Tibial nerve (tissue), 4 donors: ENCODE data around the gene TGIF2. TPM values are rescaled to one million over a fixed set of nuclear protein-coding genes. Genes with fewer than 3 reads are reported as not detected.

ENCODE experiments used
- DNase-seq, 2 donors: peaks; one replicate each; pipeline ENCODE4 v3.0.0-alpha.2; 2019; ENCODE audit warnings: low spot score in 2 of 2
- H3K27ac ChIP-seq, 4 donors: fragments of 200-600 bp; sonication (generic) in 3 of 4; one replicate each; pipeline ENCODE4 v1.5.1; 2017 to 2019; ENCODE audit warnings: mild to moderate bottlenecking in 1 of 4
- H3K27me3 ChIP-seq, 2 donors: fragments of 200-600 bp; sonication (generic) in 1 of 2; one replicate each; pipeline versions ENCODE4 v1.5.1 to v1.6.0; 2017 to 2019
- H3K36me3 ChIP-seq, 3 donors: fragments of 200-600 bp; sonication (generic); one replicate each; pipeline ENCODE4 v1.5.1; 2018 to 2019
- H3K4me1 ChIP-seq, 4 donors: fragments of 200-600 bp; sonication (generic) in 3 of 4; one replicate each; pipeline ENCODE4 v1.5.1; 2017 to 2019
- H3K4me3 ChIP-seq, 4 donors: fragments of 200-600 bp; sonication (generic) in 3 of 4; one replicate each; pipeline ENCODE4 v1.5.1; 2017 to 2019; ENCODE audit warnings: mild to moderate bottlenecking in 1 of 4, moderate library complexity in 1 of 4
- H3K9me3 ChIP-seq, 4 donors: fragments of 200-600 bp; sonication (generic) in 3 of 4; one replicate each; pipeline ENCODE4 v1.5.1; 2017 to 2019
- CTCF ChIP-seq, 5 experiments: fragments of 200-600 bp in 3 of 5; fragments of 450-650 bp in 2 of 5; sonication (generic) in 3 of 5; IDR thresholded peaks; one replicate each; pipeline ENCODE4 v1.5.1; 2016 to 2019; ENCODE audit warnings: antibody characterized with exemption in 5 of 5, mild to moderate bottlenecking in 3 of 5, moderate library complexity in 2 of 5
- EP300 ChIP-seq, 2 donors: sonication (generic); formaldehyde crosslinking; IDR thresholded peaks; one replicate each; pipeline ENCODE4 v1.6.1; 2017; ENCODE audit warnings: antibody characterized with exemption in 2 of 2, mild to moderate bottlenecking in 1 of 2
- POLR2A ChIP-seq, 2 donors: fragments of 450-650 bp; IDR thresholded peaks; one replicate each; pipeline ENCODE4 v1.6.1; 2017; ENCODE audit warnings: antibody characterized with exemption in 2 of 2, mild to moderate bottlenecking in 2 of 2, moderate library complexity in 2 of 2
- WGBS, 2 donors: methylation state at CpG; one replicate each; pipeline ENCODE4 v1.1.5; 2018; 5-methylcytosine and 5-hydroxymethylcytosine counted together
- total RNA-seq, 4 donors: library from RNA; depleted of rRNA; stranded (reverse); fragments of >200 nt; gene quantifications; one replicate each; pipeline ENCODE4 v1.1.0, GENCODE V29; 2016

The TGIF2 gene
- total RNA-seq, 4 donors from 2014 or later, result 13.2 to 27.7 (median 19.6) TPM

GRCh38 chr20:36528176-36528874 is 45.1 kb upstream of the TGIF2 start:
- H3K4me1 ChIP-seq, result peaks cover 0 to 4% (median 0%) of the 10 kb centered on the region in 4 donors
- H3K36me3 ChIP-seq, result peaks cover 0 to 67% (median 18%) of the 10 kb centered on the region in 3 donors

GRCh38 chr20:36528875-36529417 is 44.5 kb upstream of the TGIF2 start:
- WGBS, 2 donors, result 83 to 91% methylated on average over 14 of the region's 14 CpGs
- no peak for TF ChIP-seq CTCF (IDR thresholded peaks at IDR 0.05)
- no peak for TF ChIP-seq EP300 (IDR thresholded peaks at IDR 0.05)
- no peak for TF ChIP-seq POLR2A (IDR thresholded peaks at IDR 0.05)
- DNase-seq, result no peak
- H3K4me3 ChIP-seq, result no peak overlapping the region
- no peaks in the 10 kb centered on the region for H3K9me3 ChIP-seq
- H3K27ac ChIP-seq, result no peak overlapping the region
- H3K4me1 ChIP-seq, result no peaks in the 10 kb centered on the region
- peaks cover 0 to 67% (median 18%) of the 10 kb centered on the region in 3 donors for H3K36me3 ChIP-seq
- no peaks in the 10 kb centered on the region for H3K27me3 ChIP-seq

More at GRCh38 chr20:36528176-36528874, 45.1 kb upstream of the TGIF2 start:
- no peak for TF ChIP-seq EP300 (IDR thresholded peaks at IDR 0.05)
- TF ChIP-seq CTCF (IDR thresholded peaks at IDR 0.05), result no peak
- 83 to 86% methylated on average over 14 to 18 of the region's 18 CpGs for WGBS, 2 donors
- no peaks in the 10 kb centered on the region for H3K27me3 ChIP-seq
- H3K9me3 ChIP-seq, result no peaks in the 10 kb centered on the region
- no peak overlapping the region for H3K4me3 ChIP-seq
- DNase-seq, result no peak
- no peak overlapping the region for H3K27ac ChIP-seq

GRCh38 chr20:36532388-36532787 is 41.0 kb upstream of the TGIF2 start:
- Histone ChIP-seq H3K27me3 (no peaks in the 10 kb centered on the region), H3K27ac (no peak overlapping the region), H3K9me3 (no peaks in the 10 kb centered on the region), H3K4me1 (no peaks in the 10 kb centered on the region), H3K36me3 (peaks cover 0 to 32% (median 10%) of the 10 kb centered on the region in 3 donors), H3K4me3 (no peak overlapping the region)
- TF ChIP-seq CTCF (IDR thresholded peaks at IDR 0.05) (no peak), EP300 (IDR thresholded peaks at IDR 0.05) (no peak), POLR2A (IDR thresholded peaks at IDR 0.05) (no peak)
- DNase-seq, result no peak
- 84 to 91% methylated on average over 10 of the region's 10 CpGs for WGBS, 2 donors

GRCh38 chr20:36532822-36533221 is 40.6 kb upstream of the TGIF2 start:
- H3K27me3 ChIP-seq, result no peaks in the 10 kb centered on the region
- no peak for DNase-seq
- no peak for TF ChIP-seq CTCF (IDR thresholded peaks at IDR 0.05)
- no peak for TF ChIP-seq POLR2A (IDR thresholded peaks at IDR 0.05)
- no peak for TF ChIP-seq EP300 (IDR thresholded peaks at IDR 0.05)
- WGBS, 2 donors, result 81 to 92% methylated on average over 3 of the region's 3 CpGs
- no peak overlapping the region for H3K4me3 ChIP-seq
- H3K27ac ChIP-seq, result no peak overlapping the region
- H3K4me1 ChIP-seq, result peaks cover 0 to under 1% (median 0%) of the 10 kb centered on the region in 4 donors
- H3K9me3 ChIP-seq, result no peaks in the 10 kb centered on the region
- H3K36me3 ChIP-seq, result peaks cover 0 to 28% (median 5%) of the 10 kb centered on the region in 3 donors

GRCh38 chr20:36538026-36538722 is 35.2 kb upstream of the TGIF2 start:
- TF ChIP-seq POLR2A (IDR thresholded peaks at IDR 0.05) (no peak), CTCF (IDR thresholded peaks at IDR 0.05) (no peak), EP300 (IDR thresholded peaks at IDR 0.05) (no peak)
- DNase-seq, result no peak
- peak overlapping the region in 2 of 4 donors; percentile 47 to 71 for H3K27ac ChIP-seq

More at GRCh38 chr20:36538026-36538722, 35.2 kb upstream of the TGIF2 start:
- no peaks in the 10 kb centered on the region for H3K27me3 ChIP-seq
- whole genome bisulfite sequencing, 2 donors, result 55 to 63% methylated on average over 11 of the region's 11 CpGs
- no peaks in the 10 kb centered on the region for H3K9me3 ChIP-seq
- H3K36me3 ChIP-seq, result no peaks in the 10 kb centered on the region
- peaks cover 0 to 37% (median 9%) of the 10 kb centered on the region in 4 donors for H3K4me1 ChIP-seq
- no peak overlapping the region for H3K4me3 ChIP-seq
